Lower leg skin (tissue), 3 donors: Measurements from ENCODE around the gene PAK5.

Experiments
- POLR2A ChIP-seq, 2 donors: fragments of 450-650 bp; IDR thresholded peaks; one replicate each; pipeline ENCODE4 v1.6.1; 2016 to 2017; ENCODE audit warnings: antibody characterized with exemption in 2 of 2, mild to moderate bottlenecking in 1 of 2, moderate library complexity in 1 of 2
- TF ChIP-seq, protein P1 (sequence below), 3 donors: fragments of 450-650 bp; IDR thresholded peaks; one replicate each; pipeline ENCODE4 v1.5.1; 2016; ENCODE audit warnings: antibody characterized with exemption in 3 of 3, mild to moderate bottlenecking in 3 of 3, moderate library complexity in 2 of 3

DNA sequence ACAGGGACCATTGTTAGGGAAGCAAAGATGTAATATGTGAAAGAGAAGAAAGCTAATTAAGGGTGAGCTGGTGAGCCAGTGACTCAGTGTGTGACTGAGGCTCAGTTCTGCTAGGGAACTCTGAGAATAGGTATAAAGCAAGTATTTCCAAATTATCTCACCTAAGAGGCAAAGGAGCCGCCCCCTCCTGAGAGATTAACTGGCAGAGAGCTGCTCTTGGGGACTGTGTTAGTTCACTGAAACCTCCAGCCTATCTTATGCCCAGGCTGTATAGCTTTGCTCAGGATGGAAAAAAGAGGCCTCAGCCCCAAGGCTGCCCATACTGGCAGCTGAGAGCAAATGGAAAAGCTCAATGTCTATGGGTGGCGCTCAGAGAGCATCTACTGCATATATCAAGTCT, 152.0 kb downstream of the PAK5 start:
- TF ChIP-seq, protein P1, sequence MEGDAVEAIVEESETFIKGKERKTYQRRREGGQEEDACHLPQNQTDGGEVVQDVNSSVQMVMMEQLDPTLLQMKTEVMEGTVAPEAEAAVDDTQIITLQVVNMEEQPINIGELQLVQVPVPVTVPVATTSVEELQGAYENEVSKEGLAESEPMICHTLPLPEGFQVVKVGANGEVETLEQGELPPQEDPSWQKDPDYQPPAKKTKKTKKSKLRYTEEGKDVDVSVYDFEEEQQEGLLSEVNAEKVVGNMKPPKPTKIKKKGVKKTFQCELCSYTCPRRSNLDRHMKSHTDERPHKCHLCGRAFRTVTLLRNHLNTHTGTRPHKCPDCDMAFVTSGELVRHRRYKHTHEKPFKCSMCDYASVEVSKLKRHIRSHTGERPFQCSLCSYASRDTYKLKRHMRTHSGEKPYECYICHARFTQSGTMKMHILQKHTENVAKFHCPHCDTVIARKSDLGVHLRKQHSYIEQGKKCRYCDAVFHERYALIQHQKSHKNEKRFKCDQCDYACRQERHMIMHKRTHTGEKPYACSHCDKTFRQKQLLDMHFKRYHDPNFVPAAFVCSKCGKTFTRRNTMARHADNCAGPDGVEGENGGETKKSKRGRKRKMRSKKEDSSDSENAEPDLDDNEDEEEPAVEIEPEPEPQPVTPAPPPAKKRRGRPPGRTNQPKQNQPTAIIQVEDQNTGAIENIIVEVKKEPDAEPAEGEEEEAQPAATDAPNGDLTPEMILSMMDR (IDR thresholded peaks at IDR 0.05), result no peak
- TF ChIP-seq POLR2A (IDR thresholded peaks at IDR 0.05), result no peak
